Adrenal gland (tissue), 5 donors: Measurements from ENCODE around the gene VEGFA.

Experiments
- POLR2A ChIP-seq, 2 donors: fragments of 450-650 bp; IDR thresholded peaks; one replicate each; pipeline ENCODE4 v1.6.1; 2017; ENCODE audit warnings: antibody characterized with exemption in 2 of 2, mild to moderate bottlenecking in 2 of 2, moderate library complexity in 1 of 2
- TF ChIP-seq, protein P1 (sequence below), 6 experiments: fragments of 450-650 bp in 4 of 6; fragments of 200-600 bp in 2 of 6; sonication (generic) in 1 of 6; IDR thresholded peaks; 1 replicate in 5 of 6; 2 replicates in 1 of 6; pipeline versions ENCODE4 v1.5.1 to v1.8.0; 2016 to 2021; ENCODE audit warnings: antibody characterized with exemption in 6 of 6, mild to moderate bottlenecking in 2 of 6, moderate library complexity in 1 of 6
- donor health status: DM: no; HTN: no; CAD: no.

GRCh38 chr6:43780941-43781928 is 11.2 kb downstream of the VEGFA start:
- TF ChIP-seq, protein P1, sequence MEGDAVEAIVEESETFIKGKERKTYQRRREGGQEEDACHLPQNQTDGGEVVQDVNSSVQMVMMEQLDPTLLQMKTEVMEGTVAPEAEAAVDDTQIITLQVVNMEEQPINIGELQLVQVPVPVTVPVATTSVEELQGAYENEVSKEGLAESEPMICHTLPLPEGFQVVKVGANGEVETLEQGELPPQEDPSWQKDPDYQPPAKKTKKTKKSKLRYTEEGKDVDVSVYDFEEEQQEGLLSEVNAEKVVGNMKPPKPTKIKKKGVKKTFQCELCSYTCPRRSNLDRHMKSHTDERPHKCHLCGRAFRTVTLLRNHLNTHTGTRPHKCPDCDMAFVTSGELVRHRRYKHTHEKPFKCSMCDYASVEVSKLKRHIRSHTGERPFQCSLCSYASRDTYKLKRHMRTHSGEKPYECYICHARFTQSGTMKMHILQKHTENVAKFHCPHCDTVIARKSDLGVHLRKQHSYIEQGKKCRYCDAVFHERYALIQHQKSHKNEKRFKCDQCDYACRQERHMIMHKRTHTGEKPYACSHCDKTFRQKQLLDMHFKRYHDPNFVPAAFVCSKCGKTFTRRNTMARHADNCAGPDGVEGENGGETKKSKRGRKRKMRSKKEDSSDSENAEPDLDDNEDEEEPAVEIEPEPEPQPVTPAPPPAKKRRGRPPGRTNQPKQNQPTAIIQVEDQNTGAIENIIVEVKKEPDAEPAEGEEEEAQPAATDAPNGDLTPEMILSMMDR (IDR thresholded peaks at IDR 0.05) = no peak
- TF ChIP-seq POLR2A (IDR thresholded peaks at IDR 0.05) = no peak
